Measurements from ENCODE around the gene GNAQ.

GNAQ gene

DNA sequence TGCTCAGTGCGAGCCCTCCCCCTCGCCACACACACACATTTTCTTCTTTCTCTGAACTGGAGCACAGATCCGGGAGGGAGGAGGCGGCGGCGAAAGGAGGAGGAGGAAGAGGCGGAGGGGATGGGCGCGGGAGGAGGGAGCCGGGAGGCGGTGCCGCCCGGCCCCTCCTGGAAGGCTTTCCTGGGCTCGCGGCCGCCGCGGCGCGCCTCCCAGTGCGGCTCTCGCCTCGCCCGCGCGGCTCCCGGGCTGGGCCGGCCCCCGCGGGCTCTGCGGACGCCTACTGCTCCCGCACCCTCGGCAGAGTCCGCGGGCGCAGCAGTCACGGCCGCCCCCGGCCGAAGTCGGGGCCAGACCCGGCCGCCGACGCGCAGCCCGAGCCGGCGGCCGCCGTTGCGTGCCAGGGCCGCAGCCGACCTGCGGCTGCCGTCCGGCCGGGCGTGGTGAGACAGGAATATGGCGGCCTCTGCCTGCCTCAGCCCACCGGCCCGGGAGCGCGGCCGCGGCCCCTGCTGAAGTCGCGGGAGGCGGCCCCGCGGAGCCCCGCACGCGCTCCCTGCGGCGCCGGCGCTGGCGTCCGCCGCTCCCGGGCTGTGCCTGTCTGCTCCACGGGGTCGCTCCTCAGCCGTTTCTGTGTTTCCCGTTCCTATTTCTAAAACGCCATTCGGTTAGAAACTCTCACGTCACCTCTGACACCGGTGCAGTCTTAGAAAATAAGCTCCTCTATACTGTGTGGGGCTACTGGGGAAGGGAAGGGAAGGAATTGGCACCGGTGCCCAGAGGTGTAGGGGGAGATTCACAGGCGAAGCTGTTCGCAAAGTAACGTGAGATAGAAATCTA lies 500 bp upstream of the GNAQ start:
- DNase-seq (ENCODE audit: low read depth in 2 of 2), result peak; percentile 31 to 63

DNA sequence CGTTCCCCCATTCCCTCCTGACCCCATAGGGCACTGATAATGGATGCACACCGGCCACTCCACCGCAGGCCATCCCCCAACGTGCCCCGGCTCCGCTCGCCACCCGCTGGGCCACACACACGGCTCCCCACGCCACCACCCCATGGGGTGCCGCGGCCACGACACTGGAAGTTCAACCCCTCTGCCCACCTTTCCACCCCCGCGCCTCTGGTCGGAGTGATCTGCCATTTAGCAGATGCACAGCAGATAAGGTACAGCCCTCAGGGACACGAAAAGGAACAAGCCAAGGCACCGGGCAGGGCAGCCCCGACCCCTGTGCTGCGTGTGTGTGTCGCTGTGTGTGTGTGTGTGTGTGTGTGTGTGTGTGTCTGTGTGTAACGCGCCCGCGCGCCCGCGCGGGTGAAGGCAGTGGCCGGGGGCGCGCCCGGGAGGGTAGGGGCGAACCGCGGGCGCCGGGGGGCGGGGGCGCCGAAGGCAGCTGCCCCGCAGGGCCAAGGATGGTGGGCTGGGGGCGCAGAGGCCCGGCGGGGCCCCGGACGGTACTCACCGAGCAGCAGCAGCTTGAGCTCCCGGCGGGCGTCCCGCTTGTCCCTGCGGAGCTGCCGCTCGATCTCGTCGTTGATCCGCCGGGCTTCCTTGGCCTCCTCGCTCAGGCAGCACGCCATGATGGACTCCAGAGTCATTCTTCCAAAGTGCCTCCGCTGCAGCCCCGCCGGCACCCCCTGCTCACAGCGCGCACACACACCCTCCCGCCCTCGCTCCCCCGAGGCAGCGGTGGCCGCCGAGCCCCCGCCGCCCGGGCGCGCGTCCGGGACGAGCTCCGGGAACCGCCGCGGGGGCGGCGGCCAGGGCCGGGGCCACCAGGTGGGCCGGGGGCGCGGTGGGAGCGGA lies 813 bp downstream of the GNAQ start:
- DNase-seq (ENCODE audit: low read depth in 2 of 2), result peak in 1 of 2 donors; percentile 16

DNA sequence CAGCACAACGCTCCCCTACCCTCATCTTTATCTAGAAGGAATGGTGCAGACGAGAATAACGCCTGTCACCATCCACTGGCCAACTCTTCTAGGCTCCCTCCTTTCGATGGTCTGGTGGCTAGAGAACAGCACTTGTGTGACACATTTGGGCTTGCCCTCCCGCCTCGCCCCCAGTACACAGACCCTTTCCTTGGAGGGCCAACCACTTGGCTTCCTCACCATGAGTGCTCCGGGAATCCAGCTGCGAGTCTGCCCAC lies 1.4 kb downstream of the GNAQ start:
- DNase-seq (ENCODE audit: low read depth in 2 of 2), result no peak

- no peak for DNase-seq (ENCODE audit: low read depth in 2 of 2)
Observed at GRCh38 chr9:78029551-78030295, 1.9 kb downstream of the GNAQ start.

GRCh38 chr9:78028926-78029325 lies 2.7 kb downstream of the GNAQ start:
- no peak for DNase-seq (ENCODE audit: low read depth in 2 of 2)

DNA sequence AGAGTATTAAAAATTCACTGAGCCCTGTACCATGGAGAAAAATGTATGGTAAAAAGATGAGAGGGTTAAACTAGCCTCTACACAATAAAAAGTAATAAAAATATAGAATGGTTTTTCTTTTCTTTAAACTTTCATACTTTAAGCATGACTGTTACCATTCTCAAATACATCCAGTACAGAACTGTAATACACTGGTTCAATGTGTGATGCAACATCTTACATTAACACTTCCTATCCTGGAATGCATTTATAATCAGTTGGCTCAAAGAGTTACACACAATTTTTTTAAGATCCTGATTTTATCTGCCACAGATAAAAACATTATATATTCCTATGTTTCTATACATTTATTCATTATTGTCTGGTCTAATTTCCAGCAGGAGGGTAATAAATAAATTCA lies 4.7 kb downstream of the GNAQ start:
- DNase-seq (ENCODE audit: low read depth in 2 of 2), result no peak

DNA sequence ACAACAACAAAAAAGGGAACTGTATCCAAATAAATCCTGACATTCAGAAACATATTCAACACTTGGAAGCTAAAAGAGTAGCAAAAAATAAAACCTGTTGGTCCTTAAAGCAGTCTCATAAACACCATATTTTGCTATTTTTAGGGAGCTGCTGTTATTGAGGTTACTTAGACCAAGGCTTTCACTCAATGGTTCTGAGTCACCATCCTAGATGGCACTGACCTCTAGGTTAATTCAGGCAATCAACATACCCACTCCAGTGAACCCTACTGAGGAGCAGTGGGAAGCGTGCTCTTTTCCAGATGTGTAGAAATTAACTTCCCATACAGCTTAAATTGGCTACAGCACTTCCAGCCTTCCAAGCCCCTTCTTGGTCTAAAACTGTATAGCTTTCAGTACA lies 5.2 kb downstream of the GNAQ start:
- no peak for DNase-seq (ENCODE audit: low read depth in 2 of 2)

DNA sequence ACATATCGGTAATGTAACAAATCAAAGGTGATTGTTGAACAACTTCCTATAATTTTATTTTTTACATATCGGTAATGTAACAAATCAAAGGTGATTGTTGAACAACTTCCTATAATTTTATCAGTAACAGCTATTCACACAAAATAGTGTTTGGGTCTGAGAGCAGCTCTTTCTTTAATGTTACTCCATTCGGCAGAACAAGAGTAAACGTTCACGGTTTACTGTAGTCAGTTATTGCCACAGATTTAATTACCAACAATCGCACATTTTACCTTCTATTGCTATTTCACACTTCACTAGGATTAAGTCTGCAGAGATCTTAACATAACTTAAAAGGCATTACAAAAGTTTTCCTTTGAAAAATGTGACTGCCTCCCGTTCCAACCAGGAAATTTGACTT lies 6.4 kb downstream of the GNAQ start:
- no peak for DNase-seq (ENCODE audit: low read depth in 2 of 2)

DNA sequence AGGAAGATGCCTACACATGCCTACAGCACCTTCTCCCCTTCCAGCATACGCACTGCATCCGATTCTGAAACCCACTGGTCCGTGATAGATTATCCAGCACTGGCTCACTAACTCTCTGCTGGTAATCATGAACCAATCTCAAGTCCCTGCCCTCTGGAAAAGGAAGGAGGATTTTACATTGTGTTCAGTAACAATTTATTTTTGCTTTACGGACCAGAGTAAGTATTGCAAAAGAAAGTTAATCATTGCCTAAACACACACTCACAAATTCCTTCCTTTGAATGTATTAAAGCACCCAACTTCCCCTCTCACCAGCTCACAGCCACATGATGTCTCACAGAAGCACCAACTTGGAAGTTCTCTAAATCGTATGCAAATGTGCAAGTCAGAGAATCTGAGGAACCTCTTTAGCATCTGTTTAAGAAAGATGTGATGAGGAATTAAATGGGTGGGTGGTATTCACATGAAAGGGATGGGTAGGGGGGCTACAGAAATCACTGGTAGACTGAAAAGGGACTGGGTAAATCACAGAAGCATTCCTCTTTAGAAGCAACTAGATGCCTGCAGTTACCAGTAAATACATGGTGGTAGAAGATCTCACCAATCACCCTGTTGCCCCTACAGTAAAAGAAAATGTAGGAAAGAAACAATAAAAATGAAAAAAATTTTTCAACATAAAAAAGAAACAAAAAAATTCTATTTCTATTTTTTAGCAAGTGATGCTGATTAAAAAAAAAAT lies 8.4 kb downstream of the GNAQ start:
- DNase-seq (ENCODE audit: low read depth in 2 of 2), result no peak

GRCh38 chr9:78021697-78022096 lies 9.9 kb downstream of the GNAQ start:
- DNase-seq (ENCODE audit: low read depth in 2 of 2), result no peak

GRCh38 chr9:78017190-78017693 lies 14.4 kb downstream of the GNAQ start:
- DNase-seq (ENCODE audit: low read depth in 2 of 2), result no peak

DNA sequence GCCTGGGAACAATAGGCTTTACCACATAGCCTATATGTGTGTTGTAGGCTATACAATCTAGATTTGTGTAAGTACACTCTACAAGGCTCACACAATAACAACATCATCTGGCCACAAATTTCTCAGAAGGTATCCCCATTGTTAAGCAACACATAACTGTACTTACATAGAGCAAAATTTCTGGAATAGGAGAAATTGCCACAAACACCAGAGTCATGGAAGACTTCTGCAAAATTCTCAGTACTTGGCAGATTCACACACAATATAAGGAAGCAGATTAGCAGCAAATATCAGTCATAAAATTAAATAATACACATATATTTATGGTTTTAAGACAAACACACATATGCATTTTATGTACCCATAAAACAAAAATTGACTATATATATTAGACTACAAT lies 16.4 kb downstream of the GNAQ start:
- no peak for DNase-seq (ENCODE audit: low read depth in 2 of 2)

GRCh38 chr9:78014776-78015175 lies 16.8 kb downstream of the GNAQ start:
- no peak for DNase-seq (ENCODE audit: low read depth in 2 of 2)

- no peak for DNase-seq (ENCODE audit: low read depth in 2 of 2)
Observed at GRCh38 chr9:78013934-78014333, 17.7 kb downstream of the GNAQ start.

- no peak for DNase-seq (ENCODE audit: low read depth in 2 of 2)
Observed at GRCh38 chr9:78011049-78011448, 20.6 kb downstream of the GNAQ start.

GRCh38 chr9:78010445-78010844 lies 21.2 kb downstream of the GNAQ start:
- DNase-seq (ENCODE audit: low read depth in 2 of 2), result no peak

DNA sequence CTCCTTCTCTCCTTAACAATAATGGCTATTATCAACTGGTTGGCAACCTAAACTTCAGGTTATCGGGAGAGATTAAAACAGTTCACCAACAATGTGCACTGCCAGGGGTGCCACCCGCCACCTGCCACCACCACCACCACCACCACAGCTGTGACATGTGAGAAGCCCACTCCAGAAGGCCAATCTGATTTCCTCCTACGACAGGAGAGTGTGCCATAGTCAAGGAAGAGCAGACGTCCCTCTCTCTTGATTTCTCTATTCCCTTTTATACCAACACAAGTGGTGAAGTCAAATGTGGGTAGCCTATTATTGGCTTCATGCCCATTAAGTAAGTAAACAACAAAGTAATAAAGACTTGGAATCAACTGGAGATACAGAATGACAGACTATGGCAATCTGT lies 22.4 kb downstream of the GNAQ start:
- DNase-seq (ENCODE audit: low read depth in 2 of 2), result no peak

DNA sequence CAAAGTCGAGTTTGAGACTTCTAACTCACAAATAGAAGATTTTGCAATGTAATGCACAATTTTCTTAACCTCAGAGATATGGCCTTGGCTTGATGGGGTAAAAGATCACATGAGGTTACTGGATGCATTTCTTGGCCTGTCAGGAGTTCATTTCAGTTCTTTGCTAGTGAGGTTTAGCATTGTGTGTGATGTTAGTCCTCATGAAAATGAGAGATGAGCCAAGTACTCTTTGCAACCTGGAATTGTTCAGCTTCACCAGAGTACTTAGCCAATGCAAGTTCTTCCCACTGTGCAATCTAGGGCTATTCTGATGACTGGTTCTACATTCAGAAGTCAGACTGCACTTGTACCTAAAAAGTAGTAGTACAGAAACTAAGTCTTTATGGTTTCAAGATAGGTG lies 24.9 kb downstream of the GNAQ start:
- no peak for DNase-seq (ENCODE audit: low read depth in 2 of 2)

GRCh38 chr9:78005231-78006002 lies 26.2 kb downstream of the GNAQ start:
- DNase-seq (ENCODE audit: low read depth in 2 of 2), result no peak

GRCh38 chr9:78004478-78005229 lies 27.0 kb downstream of the GNAQ start:
- DNase-seq (ENCODE audit: low read depth in 2 of 2), result no peak
